HepG2 (cell line): ENCODE results near the gene IKZF4. TPM values are rescaled to one million over a fixed set of nuclear protein-coding genes. Genes with fewer than 3 reads are reported as not detected.

ENCODE experiments used
- ADNP ChIP-seq: sonication (generic); formaldehyde crosslinking; IDR thresholded peaks from 2 replicates; pipeline ENCODE4 v1.4.0; 2020; ENCODE audit warnings: missing genetic modification reagents
- CSRNP1 ChIP-seq: sonication (generic); formaldehyde crosslinking; IDR thresholded peaks from 2 replicates; pipeline ENCODE4 v1.8.1; 2023; ENCODE audit warnings: mild to moderate bottlenecking, missing genetic modification reagents
- JUND ChIP-seq: sonication (generic); formaldehyde crosslinking; IDR thresholded peaks from 2 replicates; pipeline ENCODE4 v1.8.0; 2022; ENCODE audit warnings: mild to moderate bottlenecking, missing genetic modification reagents
- MAX ChIP-seq: IDR thresholded peaks from 2 replicates; pipeline ENCODE4 v1.6.1; 2012; ENCODE audit warnings: inconsistent platforms
- MTF2 ChIP-seq: sonication (generic); formaldehyde crosslinking; IDR thresholded peaks from 2 replicates; pipeline ENCODE4 v1.5.0; 2020; ENCODE audit warnings: missing genetic modification reagents, borderline replicate concordance
- NFATC3 ChIP-seq: sonication (generic); formaldehyde crosslinking; IDR thresholded peaks from 2 replicates; pipeline ENCODE4 v1.5.1; 2020; ENCODE audit warnings: mild to moderate bottlenecking, missing genetic modification reagents
- REST ChIP-seq, 2 experiments: IDR thresholded peaks; 2 replicates each; pipeline ENCODE4 v1.6.1; 2011 to 2012; ENCODE audit warnings: low read length in 2 of 2, borderline replicate concordance in 1 of 2, low read depth in 1 of 2, mild to moderate bottlenecking in 1 of 2, moderate library complexity in 1 of 2
- SMARCE1 ChIP-seq: fragments of 450-650 bp; IDR thresholded peaks from 2 replicates; pipeline ENCODE4 v1.6.1; 2017; ENCODE audit warnings: borderline replicate concordance
- ZMYM2 ChIP-seq: sonication (generic); formaldehyde crosslinking; IDR thresholded peaks from 2 replicates; pipeline ENCODE4 v1.8.0; 2022; ENCODE audit warnings: mild to moderate bottlenecking, missing genetic modification reagents
- ZNF12 ChIP-seq: sonication (generic); formaldehyde crosslinking; IDR thresholded peaks from 2 replicates; pipeline ENCODE4 v1.5.0; 2020; ENCODE audit warnings: missing genetic modification reagents
- ZNF142 ChIP-seq: sonication (generic); formaldehyde crosslinking; IDR thresholded peaks from 2 replicates; pipeline ENCODE4 v1.4.0; 2020; ENCODE audit warnings: missing genetic modification reagents
- ZNF296 ChIP-seq: sonication (generic); formaldehyde crosslinking; conservative IDR thresholded peaks from 2 replicates; pipeline ENCODE4 v1.5.0; 2020; ENCODE audit warnings: mild to moderate bottlenecking, missing genetic modification reagents
- ZNF572 ChIP-seq: sonication (generic); formaldehyde crosslinking; IDR thresholded peaks from 2 replicates; pipeline ENCODE4 v1.5.1; 2020; ENCODE audit warnings: mild to moderate bottlenecking, missing genetic modification reagents
- ZNF710 ChIP-seq: sonication (generic); formaldehyde crosslinking; IDR thresholded peaks from 2 replicates; pipeline ENCODE4 v1.5.0; 2020; ENCODE audit warnings: mild to moderate bottlenecking, missing genetic modification reagents, borderline replicate concordance
- polyA plus RNA-seq, 8 experiments: library from polyadenylated mRNA; depleted of rRNA in 3 of 8; stranded (reverse) in 7 of 8; unstranded in 1 of 8; fragments of >200 nt; fragmentation: Illumina TruSeq in 4 of 8; extraction: Trizol in 4 of 8; gene quantifications; 2 replicates each; pipeline versions ENCODE4 v1.2.1 to v1.2.3, GENCODE V29; 2011 to 2016; ENCODE audit warnings: low read depth in 4 of 8, missing spikeins in 1 of 8, mixed read lengths in 1 of 8; ENCODE audit not compliant: insufficient read depth in 1 of 8
- total RNA-seq, 5 experiments: library from RNA; depleted of rRNA; stranded (reverse); fragments of >200 nt; fragmentation: Illumina TruSeq; extraction: Trizol; gene quantifications; 2 replicates each; pipeline ENCODE4 v1.2.3, GENCODE V29; 2016; ENCODE audit warnings: low read depth in 1 of 5
- TF ChIP-seq, protein P1 (sequence below): sonication (generic); formaldehyde crosslinking; IDR thresholded peaks from 2 replicates; pipeline ENCODE4 v1.5.0; 2020; ENCODE audit warnings: mild to moderate bottlenecking, low read depth, missing genetic modification reagents, borderline replicate concordance

Gene IKZF4
- total and polyA plus RNA-seq, 2 of the 13 experiments (the other 11 are each of a cell fraction or from before 2014, with no cell fraction given): 0.58 to 2.2 TPM

DNA sequence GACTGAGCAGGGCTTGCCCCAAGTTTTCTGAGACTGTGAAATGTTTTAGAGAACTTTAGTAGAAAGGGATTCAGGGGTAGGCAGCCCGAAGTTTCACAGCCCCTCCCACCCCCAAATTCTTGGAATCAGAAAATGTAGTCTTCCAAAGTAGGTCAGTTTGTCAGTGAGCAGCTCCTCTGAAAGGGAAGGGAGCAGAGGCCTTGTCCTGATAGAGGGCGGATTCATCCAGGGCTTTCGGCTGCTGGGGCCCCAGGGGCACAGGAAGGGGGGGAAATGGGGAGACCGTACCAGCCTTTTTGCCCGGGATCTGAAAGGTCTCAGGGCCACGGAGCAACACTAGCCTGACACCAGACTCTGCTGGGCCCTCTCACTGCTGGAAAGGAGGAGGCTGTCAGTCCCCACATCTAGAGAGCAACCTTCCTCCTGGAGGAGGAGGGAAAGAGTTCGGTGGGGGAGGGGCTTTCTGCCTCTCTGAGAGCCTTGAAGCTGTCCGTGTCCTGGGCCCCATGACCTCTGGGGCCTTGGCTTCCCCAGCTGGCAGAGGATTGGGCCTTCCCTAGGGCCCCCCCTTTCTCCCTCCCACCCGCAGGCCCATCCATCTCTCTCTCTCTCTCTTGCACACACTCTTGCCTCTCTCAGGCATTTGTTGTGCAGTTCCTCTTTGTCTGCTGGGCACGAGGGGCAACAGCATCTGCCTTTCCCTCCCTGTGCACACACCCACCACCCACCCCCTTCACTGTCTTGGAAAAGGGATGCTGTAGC lies at the start of gene IKZF4 (continued):
- no peak for TF ChIP-seq ZMYM2 (CRISPR knock-in tag)
- TF ChIP-seq ZNF296 (CRISPR knock-in tag): no peak
- no peak for TF ChIP-seq SMARCE1
- TF ChIP-seq REST (IDR thresholded peaks at IDR 0.05; ENCODE audit: borderline replicate concordance in 1 of 2, low read depth in 1 of 2, low read length in 2 of 2): no peak
- TF ChIP-seq JUND: no peak
- TF ChIP-seq ZNF142: no peak
- 0 out of 2 replicates have a peak, but pooled peaks have one; percentile 28 for TF ChIP-seq MAX
- TF ChIP-seq, protein P1, sequence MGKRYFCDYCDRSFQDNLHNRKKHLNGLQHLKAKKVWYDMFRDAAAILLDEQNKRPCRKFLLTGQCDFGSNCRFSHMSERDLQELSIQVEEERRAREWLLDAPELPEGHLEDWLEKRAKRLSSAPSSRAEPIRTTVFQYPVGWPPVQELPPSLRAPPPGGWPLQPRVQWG (CRISPR knock-in tag): no peak
- TF ChIP-seq ADNP: no peak
- no peak for TF ChIP-seq ZNF572 (CRISPR knock-in tag)
- no peak for TF ChIP-seq CSRNP1 (CRISPR knock-in tag)
- no peak for TF ChIP-seq MTF2 (CRISPR knock-in tag)
- TF ChIP-seq NFATC3: no peak
- no peak for TF ChIP-seq ZNF12 (CRISPR knock-in tag)
- TF ChIP-seq ZNF710 (CRISPR knock-in tag): no peak
